HG02870 (cell line): ENCODE data around the gene TM9SF3.
A peak's percentile ranks its signal among the peaks of the same experiment; 100 is the strongest.

Experiments
- ATAC-seq: cut with Tn5 transposase; IDR thresholded peaks from one replicate; pipeline ENCODE4 v1.9.1; 2021; ENCODE audit warnings: mild to moderate bottlenecking, moderate library complexity; ENCODE audit not compliant: unreplicated experiment

Gene TM9SF3

DNA sequence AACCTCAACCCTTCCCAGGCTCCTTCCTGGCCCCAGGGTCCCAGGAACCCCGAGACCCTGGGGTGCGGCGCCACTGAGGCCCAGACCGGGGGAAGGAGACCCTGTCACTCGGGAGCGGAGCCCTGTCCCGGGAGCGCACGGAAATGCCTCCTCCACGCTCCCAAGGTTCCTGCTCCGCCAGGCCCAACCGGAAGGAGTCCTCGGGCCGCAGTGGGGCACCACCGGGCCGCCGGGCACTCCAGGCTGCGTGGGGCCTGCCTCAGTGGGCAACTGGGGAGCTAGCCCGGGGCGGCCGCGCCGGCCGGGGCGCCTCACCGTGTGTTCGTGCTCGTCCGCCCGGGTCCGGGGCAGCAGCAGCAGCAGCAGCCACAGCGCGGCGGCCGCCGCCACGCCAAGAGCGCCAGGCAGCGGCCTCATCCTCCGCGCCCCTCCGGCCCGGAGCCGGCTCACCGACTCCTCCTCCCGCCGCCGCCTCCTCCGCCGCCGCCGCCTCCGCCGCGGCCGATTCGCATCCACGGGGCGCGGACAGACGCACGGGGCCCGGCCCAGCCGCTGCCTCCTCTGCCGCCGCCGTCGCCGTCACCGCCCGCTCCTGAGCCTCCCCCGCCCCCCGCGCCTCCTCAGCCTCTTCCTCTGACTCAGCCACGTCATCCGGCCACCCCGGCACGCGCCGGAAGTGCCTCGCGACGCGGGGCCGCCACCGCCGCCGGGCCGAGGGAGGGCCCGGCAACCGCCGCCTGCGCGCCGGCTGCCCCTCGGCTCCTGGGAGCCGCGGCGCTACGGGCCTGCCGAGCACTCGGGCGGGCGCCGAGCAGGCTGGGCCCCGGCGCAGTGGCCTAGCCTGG, at the start of gene TM9SF3:
TM9SF3 (minus strand) TSS at position 594 of the 845 bp plus-strand sequence; CDS start at position 417, 177 bp downstream.
- peak; percentile 69 for ATAC-seq

DNA sequence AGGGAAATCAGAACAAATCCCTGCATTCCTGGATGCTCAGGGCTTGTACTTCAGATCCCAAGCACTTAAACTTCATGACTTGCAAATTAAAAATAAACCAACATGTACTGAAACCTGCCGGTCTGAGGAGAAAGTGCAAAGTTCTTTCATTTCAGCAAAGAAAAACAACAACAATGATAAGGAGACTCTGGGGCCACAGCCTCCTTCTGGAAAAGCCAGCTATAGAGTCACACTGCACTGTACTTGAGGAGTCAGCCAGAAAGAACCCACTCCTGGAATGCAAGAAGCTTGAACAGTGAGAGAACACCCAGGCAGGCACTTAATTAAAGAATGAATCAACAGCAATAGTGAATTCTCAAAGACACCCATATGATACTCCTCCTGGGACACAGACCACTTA, 49.7 kb upstream of the TM9SF3 start:
- no peak for ATAC-seq

DNA sequence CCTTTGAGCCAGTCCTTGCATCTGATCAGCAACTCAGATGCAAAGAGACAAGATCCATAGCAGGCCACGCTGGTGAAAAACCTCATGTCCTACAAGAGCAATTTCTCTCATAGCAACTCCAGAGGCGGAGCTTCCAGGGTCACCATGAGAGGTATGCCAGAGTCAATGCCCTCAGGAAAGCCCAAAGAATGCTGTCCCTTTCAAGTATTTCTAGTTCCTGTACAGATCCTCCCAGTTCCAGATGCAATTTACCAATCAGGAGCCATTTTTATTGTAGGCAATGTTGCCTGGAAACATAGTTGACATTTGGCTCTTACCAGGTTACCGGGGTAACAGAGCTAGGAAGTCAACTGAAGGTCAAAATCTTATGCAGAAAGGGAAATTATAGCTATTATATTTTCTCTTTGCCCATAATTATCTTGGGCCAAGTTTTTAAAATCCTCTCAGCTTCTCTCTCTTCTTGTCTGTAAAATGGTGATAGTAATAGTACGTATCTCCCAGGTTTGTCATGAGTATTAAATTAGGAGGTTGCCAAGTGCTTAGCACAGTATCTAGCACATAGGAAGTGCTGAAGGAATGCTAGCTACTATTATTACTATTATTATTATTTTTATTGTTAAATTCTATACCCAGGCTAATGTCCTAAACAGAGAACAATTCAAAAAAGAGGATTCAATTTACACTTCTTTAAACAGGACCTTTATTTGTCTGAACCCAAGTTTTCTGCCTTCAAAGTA, 46.3 kb upstream of the TM9SF3 start:
- no peak for ATAC-seq

DNA sequence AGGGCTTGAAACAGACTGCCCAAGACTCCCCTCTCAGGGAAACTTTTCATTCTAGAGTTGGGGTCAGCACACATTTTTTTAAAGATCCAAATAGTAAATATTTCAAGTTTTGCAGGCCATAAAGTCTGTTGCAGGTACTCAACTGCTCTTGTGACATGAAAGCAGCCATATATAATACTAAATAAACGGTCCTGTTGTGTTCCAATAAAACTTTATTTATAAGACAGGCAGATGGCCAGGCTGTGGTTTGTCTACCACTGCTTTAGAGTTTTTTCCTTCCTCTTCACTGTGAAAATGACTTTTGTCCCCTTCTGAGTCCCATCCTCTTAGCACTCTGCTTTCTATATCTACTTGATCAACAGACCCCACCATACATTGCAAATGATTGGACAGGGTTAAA, 40.5 kb upstream of the TM9SF3 start:
- ATAC-seq = no peak

DNA sequence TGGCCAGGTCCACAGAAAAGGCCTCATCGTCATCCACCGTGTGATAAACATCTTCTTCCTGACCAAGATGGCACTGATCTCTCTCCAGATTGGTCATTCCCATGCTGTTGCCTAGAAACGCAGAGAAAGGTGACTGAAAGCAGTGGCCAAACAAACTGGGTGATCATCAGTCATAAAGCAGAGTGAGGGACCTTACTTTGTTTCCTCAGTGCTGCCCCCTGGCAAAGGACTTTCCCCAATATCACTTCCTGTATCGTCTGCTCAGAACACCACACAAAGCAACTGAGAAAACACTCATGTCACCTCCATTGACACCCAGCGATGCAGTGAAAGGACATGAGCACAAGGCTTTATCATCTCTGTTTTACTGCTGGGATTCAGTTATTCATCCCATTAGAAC, 40.0 kb upstream of the TM9SF3 start:
- no peak for ATAC-seq

DNA sequence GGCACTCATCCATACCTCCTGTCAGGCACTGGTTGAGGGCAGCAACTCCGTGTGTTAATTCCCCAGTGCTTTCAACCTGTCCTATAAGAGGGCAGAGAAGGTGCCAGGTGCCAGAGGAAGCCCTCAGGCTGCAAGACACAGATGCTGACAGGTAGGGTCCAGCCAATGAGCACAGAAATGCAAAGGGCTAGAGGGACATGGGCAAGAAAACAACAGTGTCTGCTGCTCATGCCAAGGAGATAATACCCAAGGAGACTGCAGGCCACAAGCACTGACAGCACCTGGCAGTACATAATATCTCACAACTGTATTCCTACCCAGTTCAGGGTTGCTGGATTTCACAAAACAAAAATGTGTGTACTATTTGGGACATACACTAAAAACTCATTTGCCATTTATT, 38.4 kb upstream of the TM9SF3 start:
- ATAC-seq = no peak

DNA sequence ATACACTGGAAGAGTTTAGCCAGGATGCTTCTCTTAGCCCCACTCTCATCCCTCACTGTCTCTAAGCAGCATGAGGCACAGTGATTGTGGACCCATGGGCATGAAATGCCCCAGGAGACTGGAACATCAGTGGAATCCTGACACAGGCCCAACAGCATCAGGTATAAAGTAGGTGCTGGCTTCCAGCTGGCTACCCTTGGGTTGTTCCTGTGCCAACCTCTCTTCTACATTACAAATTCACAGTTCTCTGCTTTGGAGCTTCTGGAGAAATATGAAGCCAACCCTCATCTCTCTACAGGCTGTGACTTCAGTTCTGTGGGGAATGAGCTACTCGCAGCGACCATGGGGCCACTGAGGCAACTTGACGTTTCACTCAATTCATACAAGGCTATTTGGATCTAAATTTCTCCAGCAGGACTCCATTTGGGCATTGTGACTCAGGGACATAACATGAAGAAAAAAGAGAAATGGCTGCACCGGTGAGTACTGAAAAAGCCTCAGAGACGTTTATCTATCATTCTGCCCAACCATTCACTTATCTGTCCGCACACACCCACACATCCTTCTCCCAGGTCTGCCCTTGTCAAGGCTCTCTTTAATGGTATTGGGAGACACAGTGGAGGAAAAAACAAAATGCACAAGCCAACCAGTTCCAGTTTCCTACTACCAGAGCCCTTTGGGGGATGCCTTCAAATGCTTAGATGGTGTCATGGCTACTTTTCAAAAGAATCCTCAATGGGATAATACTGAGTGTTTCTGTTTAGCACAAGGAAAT, 35.4 kb upstream of the TM9SF3 start:
- no peak for ATAC-seq

DNA sequence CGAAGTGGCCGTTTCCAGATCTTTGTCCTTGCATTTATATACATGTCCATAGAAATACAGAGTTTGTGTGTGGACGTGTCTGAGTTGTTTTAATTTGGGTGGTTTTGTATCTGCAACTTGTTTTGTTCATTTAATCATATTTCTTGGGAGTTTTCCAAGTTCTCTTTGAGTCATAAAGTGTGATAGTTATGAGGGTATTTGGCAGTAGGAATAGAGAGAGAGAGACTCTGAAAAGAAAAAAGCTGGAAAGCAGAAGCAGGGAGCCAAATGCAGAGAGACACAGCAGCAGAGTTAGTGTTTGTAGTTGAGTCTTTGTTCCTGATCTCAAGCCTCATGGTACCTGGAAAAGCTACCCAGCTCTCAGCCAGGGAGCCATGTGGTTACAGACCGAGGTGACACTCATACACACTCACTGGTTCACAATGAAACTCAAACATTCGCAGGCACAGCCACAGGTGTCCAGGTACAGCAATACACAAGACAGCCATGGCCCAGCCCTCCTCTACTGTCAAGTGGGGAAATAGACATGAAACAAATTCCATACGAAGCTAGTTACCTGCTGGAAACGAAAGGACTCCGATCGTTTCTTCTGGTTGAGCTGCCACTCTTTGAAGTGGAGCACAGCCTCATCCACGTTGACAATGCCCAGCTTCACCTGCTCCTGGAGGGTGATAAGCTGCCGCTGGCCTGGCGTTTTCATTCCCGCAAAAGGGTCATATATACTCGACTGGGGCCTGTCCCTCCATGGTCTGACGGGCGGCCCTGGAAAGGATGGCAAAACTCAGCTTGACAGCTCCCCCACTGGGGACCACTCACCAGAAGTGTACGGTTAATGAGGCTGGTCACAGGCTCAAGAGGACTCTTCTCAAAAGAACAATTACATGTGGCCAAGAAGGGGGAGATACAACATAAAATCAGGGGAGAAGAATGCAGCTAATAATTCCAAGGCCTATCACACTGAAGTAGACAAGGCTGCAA, 33.3 kb upstream of the TM9SF3 start:
- ATAC-seq = no peak

DNA sequence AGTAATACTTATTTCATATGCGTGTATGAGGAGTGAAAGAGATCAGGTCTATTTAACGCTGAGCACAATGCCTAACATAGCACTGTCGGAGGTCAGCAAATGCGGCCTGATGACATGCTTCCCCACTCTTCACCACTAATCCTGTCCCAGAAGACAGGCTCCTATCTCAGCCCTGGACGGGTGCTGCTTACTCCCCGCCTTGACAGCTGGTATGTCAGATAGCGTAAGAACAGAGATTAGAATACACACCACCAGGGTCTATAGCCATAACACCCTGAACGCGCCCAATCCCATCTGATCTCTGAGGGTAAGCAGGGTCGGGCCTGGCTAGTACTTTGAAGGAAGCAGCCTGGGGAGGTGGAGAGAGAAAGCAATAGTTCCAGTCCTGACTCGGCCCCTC, 32.3 kb upstream of the TM9SF3 start:
- no peak for ATAC-seq

DNA sequence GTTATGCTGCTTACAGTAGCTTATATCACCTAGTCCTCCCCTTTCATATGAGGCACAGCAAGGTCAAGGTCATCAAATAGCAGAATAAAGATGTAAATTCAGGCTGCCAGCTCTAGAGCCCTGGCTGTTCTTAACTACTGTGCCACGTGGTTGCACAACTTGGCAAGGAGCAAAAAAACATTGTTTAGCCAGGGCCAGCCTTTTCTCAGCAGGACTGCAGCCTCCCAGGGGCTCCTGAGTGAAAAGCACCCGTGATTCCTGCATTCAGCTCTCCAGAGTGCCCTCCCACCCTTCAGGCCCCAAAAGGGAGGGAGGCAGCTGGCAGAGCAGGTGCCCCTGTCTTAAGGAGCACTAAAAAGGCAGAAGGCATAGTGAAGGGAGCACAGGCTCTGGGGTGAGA, 31.8 kb upstream of the TM9SF3 start:
- no peak for ATAC-seq

DNA sequence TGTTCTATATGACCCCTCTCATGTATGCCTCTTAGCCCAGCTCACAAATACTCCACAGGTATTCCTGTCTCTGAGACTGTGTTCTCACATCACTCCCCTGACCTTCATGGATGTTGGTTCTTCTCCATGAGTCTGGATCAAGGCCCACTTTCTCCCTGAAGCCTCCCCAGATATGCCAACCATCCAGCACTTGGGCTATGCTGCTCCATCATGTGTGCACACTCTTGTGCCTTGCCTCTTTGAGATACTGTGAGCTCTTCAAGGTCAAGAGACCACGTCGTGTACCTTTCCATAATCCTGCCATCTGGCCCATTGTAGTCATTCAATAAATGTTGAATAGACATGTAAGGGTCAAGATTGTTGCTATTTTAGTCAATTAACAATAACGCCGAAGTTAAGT, 30.1 kb upstream of the TM9SF3 start:
- no peak for ATAC-seq

DNA sequence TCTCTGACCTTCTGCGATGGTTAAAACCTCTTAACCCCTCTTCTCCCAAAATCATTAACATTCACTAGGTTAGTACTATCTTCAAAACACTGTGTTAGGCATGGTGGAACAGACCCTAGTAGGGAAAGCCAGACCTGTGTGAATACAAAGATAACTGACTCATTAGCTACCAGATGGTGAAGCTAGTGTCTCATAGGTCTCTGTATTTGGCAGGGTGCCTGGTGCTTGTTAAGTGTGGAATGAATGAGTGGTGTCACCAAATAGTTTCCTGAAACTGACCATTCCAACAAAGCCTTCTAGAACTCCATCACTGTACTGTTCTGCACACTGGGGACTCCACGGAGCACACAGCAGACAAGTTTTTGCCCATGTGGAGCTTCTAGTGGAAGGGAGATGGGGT, 27.7 kb upstream of the TM9SF3 start:
- no peak for ATAC-seq

DNA sequence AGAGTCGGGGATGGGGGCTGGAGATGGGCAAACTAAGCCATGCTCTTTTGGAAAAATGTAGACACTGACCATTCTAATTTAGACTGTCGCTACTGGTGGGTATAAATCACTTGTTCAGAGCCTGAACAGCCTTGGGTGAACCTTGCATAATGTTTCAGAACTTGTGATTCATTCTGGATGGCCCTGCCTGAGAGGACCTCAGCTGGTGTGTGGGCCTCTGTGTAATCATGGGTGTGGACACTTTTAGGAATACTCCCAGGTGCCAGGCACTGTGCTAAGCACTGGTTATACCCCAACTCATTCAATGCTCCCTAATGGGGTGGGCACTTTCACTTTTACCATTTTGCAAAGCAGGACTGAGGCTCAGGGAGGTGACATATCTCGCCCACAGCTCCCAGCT, 26.8 kb upstream of the TM9SF3 start:
- ATAC-seq = no peak

DNA sequence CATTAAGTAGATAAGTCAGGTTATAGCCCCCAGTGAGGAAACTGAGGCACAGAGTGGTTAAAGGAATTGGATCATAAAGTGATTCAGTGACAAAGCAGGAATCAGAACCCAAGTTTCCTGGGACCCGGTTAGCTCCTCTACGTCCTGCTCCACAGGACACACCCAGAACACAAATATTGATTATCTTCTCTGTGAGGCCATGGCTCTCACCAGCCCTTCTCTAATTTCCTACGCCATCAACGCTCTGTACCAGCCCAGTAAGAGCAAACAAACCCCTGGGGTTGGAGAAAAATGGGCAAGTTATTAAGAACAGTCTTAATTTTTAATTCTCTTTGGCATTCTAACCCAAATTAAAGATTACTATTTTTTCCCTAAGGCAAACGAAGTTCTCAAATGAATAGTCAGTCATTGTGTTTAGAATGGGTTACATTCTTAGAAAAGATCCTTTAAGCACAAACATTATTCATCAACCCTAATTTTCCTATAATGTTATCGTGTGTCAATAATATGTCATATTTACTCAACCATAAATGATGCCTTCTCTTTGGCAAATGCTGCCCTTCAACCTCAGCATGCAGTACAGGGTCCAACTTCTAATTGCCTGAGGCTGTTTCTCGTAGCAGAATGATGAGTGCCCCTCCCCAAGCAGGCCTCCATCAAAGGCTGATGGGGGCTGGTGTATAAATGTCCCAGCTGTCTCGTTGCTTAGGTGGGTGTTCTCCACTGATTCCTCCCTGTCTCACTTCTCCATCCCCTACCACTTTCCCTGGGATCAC, 25.4 kb upstream of the TM9SF3 start:
- ATAC-seq = no peak

DNA sequence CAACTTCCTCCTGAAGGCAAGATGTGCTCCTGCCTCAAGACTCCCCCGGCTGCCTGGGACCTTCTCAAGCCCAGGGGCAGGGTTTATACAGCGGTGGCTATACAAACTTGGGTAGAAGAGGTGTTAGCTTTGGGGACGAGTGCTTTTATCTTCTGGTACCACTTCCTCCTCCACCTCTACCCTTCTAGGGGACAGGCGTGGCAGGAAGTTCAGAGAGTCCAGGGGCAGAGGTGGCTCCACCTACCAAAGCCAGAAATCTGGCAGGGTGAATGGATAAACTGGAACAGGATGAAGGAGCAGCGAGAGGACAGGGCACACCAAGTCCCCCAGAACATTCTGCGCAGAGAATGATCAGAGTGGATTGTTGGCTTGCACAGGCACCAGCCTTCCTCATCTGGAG, 24.0 kb upstream of the TM9SF3 start:
- ATAC-seq = no peak

DNA sequence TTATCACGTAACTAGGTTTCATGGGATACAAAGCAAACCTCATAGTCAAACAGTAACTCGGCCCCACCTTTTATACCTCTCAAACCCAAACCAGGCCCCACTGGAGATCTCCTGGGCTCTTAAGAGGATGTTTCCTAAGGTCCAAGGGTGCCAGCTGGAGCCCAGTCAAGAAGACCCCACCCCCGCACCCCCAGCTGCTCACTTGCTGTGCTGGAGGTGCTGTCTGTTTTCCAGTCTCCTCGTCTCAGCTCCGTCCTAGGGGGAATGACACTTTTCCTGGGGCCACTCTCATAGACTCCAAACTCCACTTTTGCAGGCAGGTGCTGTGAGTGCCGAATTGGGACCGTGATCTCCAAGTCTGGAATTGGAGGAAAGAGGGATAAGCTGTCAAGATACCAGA, 22.7 kb upstream of the TM9SF3 start:
- ATAC-seq = no peak

DNA sequence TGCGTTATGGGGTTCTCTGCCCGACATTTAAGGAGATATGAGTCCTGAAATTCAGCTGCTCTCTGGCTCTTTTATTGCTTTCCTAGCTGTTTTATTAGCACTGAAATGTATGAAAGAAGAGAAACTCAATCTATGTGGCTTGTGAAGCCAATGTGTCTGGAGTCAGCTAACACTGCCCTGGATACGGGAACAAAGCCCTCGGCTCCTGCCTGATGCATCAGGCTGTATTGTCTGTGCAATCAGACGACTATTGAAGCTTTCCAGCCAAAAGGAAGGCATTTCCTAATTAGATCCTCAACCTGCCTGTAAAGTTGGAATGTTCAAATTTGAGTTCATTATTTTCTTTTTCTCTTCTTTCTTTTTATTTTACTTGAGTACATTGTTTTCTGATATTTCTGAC, 22.0 kb upstream of the TM9SF3 start:
- no peak for ATAC-seq

DNA sequence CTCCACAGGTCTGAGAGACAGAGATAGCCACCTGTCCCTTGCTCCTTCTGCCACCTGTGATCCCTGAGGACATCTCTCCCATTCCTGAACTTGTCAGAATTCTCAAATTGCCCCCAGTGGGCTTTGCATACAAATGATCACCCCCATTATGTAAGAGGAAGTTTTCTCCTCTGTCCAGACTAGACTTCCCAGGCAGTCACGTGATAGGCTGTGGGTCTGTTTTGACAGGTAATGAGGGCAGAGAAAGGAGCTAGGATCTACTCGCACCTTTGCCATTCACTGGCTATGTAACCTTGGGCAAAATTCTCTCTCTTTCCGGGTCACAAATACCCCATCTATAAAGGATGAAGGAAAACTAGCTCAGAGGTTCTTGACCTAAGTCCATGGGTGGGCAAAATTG, 21.4 kb upstream of the TM9SF3 start:
- ATAC-seq = no peak

DNA sequence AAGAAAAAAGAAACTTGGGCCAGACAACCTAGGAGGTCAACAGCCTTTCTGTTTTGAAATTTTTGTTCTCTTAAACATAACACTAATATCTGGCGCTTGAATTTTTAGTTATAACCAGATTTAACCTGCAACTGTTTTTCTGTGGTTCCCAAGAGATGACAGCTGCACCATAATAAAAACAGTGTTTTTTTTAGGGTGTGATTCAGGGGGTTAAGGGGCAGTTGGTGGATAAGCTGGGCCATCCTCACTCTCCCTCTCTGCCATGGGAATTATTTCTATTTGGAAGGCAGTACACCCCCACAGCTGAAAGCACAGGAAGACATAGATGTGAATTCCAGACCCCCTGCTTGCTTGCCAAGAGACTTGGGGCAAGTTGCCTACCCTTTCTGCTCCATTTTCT, 20.1 kb upstream of the TM9SF3 start:
- ATAC-seq = no peak

DNA sequence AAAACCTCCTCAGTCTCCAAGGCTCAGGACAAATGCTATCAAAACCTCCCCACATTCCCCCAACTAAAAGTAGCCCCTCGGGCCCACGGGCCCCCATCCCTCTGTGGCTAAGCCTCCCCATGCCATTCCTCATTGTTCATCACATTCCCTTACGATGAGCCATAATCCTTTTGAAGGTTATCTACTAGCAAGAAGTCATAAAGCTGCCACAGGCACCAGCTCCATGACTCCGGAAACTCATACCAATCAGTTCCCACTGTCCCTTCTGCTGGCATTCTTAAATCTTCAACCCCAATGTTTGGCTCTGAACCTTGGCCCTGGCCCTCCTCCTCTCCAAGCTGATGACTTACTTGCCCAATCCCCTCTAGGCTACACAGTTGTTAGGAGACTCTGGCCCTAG, 19.4 kb upstream of the TM9SF3 start:
- no peak for ATAC-seq
